BE2C (cell line): Measurements from ENCODE around the gene BMP6.

Experiments
- DNase-seq: peaks from one replicate; pipeline ENCODE4 v3.0.0-alpha.2; 2020
- H3K27me3 ChIP-seq: fragments of 250-450 bp; sonication (Bioruptor Pico); 2 replicates; pipeline ENCODE4 v1.5.1; 2020; ENCODE audit warnings: mild to moderate bottlenecking
- H3K36me3 ChIP-seq: fragments of 250-450 bp; sonication (Bioruptor Pico); 2 replicates; pipeline ENCODE4 v1.5.1; 2020; ENCODE audit warnings: mild to moderate bottlenecking
- H3K4me1 ChIP-seq: fragments of 250-450 bp; sonication (Bioruptor Pico); 2 replicates; pipeline ENCODE4 v1.5.1; 2020
- H3K4me3 ChIP-seq: 2 replicates; pipeline ENCODE4 v1.5.1; 2011; ENCODE audit warnings: low read depth, low read length
- H3K9me3 ChIP-seq: fragments of 250-450 bp; sonication (Bioruptor Pico); 2 replicates; pipeline ENCODE4 v1.5.1; 2020
- TF ChIP-seq, protein P1 (sequence below): IDR thresholded peaks from 2 replicates; pipeline ENCODE4 v1.5.1; 2012; ENCODE audit warnings: mild to moderate bottlenecking, low read depth, low read length

BMP6 gene

GRCh38 chr6:7758456-7758855 lies 32.6 kb downstream of the BMP6 start:
- no peak overlapping the region for H3K4me3 ChIP-seq
- H3K9me3 ChIP-seq: no peaks in the 10 kb centered on the region
- no peaks in the 10 kb centered on the region for H3K4me1 ChIP-seq
- no peaks in the 10 kb centered on the region for H3K36me3 ChIP-seq
- no peak for DNase-seq
- TF ChIP-seq, protein P1, sequence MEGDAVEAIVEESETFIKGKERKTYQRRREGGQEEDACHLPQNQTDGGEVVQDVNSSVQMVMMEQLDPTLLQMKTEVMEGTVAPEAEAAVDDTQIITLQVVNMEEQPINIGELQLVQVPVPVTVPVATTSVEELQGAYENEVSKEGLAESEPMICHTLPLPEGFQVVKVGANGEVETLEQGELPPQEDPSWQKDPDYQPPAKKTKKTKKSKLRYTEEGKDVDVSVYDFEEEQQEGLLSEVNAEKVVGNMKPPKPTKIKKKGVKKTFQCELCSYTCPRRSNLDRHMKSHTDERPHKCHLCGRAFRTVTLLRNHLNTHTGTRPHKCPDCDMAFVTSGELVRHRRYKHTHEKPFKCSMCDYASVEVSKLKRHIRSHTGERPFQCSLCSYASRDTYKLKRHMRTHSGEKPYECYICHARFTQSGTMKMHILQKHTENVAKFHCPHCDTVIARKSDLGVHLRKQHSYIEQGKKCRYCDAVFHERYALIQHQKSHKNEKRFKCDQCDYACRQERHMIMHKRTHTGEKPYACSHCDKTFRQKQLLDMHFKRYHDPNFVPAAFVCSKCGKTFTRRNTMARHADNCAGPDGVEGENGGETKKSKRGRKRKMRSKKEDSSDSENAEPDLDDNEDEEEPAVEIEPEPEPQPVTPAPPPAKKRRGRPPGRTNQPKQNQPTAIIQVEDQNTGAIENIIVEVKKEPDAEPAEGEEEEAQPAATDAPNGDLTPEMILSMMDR: no peak
- peaks cover 14% of the 10 kb centered on the region for H3K27me3 ChIP-seq

DNA sequence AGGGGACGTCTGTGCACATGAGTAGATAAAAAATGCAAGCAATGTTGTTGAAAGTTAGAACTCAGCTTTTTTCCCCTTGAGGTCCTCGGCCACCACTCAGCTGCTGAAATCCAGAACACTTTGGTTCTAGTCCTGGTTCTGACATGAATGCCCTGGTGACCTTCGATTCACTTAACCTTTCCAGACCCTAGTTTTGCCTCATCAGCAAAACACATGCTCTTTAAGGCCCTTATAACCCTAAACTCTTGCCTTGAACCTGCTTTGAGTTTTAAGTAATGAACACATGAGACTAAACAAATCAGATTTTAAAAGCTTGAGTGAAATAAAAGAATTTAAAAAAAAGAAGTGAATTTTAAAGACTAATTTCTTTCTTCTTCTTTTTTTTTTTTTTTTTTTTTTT lies 33.4 kb downstream of the BMP6 start:
- Histone ChIP-seq H3K9me3 (no peaks in the 10 kb centered on the region), H3K36me3 (no peaks in the 10 kb centered on the region), H3K4me1 (no peaks in the 10 kb centered on the region), H3K4me3 (no peak overlapping the region), H3K27me3 (peaks cover 20% of the 10 kb centered on the region)
- no peak for DNase-seq
- TF ChIP-seq, protein P1: no peak

- Histone ChIP-seq H3K27me3 (peaks cover 20% of the 10 kb centered on the region), H3K4me1 (no peaks in the 10 kb centered on the region), H3K4me3 (no peak overlapping the region), H3K9me3 (no peaks in the 10 kb centered on the region), H3K36me3 (no peaks in the 10 kb centered on the region)
- TF ChIP-seq, protein P1: no peak
- no peak for DNase-seq
Measured at GRCh38 chr6:7761051-7761450, 35.2 kb downstream of the BMP6 start.

DNA sequence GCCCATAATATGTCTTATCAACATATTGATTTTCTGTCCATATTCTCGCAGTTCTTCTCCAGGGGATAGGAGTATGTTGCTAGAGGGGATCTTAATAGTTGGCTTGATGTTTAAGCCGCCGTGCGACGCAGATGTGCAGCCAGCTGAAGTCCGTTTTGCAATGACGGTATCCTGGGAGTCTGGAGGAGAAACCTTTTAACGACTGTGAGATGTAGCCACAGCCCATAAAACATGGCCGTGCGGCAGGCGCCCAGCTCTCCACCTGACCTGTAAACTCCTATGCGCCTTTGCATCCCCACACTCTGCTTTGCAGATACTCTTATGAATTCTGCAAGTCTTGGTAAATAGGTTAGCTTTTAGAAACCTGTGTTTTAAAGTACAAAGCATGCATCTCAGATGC lies 36.9 kb downstream of the BMP6 start:
- TF ChIP-seq, protein P1: no peak
- Histone ChIP-seq H3K9me3 (no peaks in the 10 kb centered on the region), H3K4me3 (no peak overlapping the region), H3K36me3 (no peaks in the 10 kb centered on the region), H3K27me3 (peaks cover 17% of the 10 kb centered on the region), H3K4me1 (no peaks in the 10 kb centered on the region)
- DNase-seq: no peak

DNA sequence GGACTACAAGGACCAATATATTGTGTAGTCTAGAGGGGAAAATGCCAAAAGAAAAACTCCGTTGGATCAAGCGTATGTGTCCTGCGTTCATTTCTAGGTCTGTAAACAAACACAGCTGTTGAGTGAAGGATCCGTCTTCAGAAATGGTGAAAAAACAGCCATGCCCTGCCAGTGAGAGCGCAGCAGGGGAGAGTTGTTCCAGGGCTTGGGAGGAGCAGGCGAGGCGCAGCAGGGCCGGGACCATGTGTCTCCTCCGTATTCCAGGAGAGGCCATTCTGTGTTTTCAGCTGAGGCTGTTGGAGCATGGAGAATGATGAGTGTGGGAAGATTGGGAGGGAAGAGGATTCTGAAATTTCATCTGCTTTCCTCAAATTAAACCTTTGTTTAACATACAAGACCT lies 38.0 kb downstream of the BMP6 start:
- TF ChIP-seq, protein P1: no peak
- Histone ChIP-seq H3K36me3 (no peaks in the 10 kb centered on the region), H3K27me3 (peaks cover 22% of the 10 kb centered on the region), H3K9me3 (no peaks in the 10 kb centered on the region), H3K4me1 (no peaks in the 10 kb centered on the region), H3K4me3 (no peak overlapping the region)
- no peak for DNase-seq

GRCh38 chr6:7765575-7766325 lies 39.9 kb downstream of the BMP6 start:
- Histone ChIP-seq H3K9me3 (no peaks in the 10 kb centered on the region), H3K27me3 (peaks cover 22% of the 10 kb centered on the region), H3K4me3 (no peak overlapping the region), H3K36me3 (no peaks in the 10 kb centered on the region), H3K4me1 (no peaks in the 10 kb centered on the region)
- DNase-seq: no peak
- TF ChIP-seq, protein P1: no peak
